Heart left ventricle (tissue), 13 donors: ENCODE measurements around the gene CBLC.

Experiments
- POLR2A ChIP-seq, 2 donors: fragments of 450-650 bp; IDR thresholded peaks; one replicate each; pipeline ENCODE4 v1.6.1; 2017; ENCODE audit warnings: antibody characterized with exemption in 2 of 2, mild to moderate bottlenecking in 2 of 2, moderate library complexity in 2 of 2
- TF ChIP-seq, protein P1 (sequence below), 12 donors: fragments of 200-600 bp; sonication (generic) in 4 of 12; IDR thresholded peaks; one replicate each; pipeline versions ENCODE4 v1.5.0 to v1.8.0; 2018 to 2022; ENCODE audit warnings: antibody characterized with exemption in 12 of 12, mild to moderate bottlenecking in 5 of 12
- donor health status: ischemic (EF 13 %, LVEDD 7.1; RV severe dilation, severe dysfunction).
- donor health status: DM: no; HTN: yes; CAD: no.
- donor health status: DM: no; HTN: no; CAD: no.
- donor health status: ischemic (EF 25% LVEDD 6.9; RV normal size, moderate dysfunction).
- donor health status: ischemic (EF 25% LVEDD 5.7; RV mildly dilated, moderate dysfunction).
- donor health status: ischemic (EF 35%, LVEDD 5.7; RV mildly dilated, moderate dysfunction).
- donor health status: nonischemic (EF 11% LVEDD 7.7; RV severe dilation, severe dysfunction).
- donor health status: DM: yes; HTN: yes; CAD: no.
- donor health status: PGD.
- donor health status: ischemic (EF 29% LVEDD 5.4; RV normal size, mild dysfunction).
- donor health status: nonischemic (EF 23%, LVEDD 6.1; RV moderate dilation, normal function).

DNA sequence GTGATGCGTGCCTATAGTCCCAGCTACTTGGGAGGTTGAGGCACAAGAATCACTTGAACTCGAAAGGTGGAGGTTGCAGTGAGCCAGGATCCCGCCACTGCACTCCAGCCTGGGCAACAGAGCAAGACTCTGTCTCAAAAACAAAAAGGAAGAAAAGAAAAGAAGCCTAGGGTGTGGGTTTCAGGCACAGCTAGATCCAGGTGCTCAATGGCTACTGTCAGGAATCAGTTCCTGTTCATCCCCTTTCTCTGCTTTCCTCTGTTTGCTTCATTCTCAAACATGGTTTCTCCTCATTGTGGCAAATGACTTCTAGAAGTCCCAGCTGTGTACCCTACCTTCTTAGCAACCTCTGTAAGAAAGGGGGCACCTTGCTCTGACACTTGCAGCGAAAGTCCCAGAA, 5.9 kb downstream of the CBLC start:
- TF ChIP-seq, protein P1, sequence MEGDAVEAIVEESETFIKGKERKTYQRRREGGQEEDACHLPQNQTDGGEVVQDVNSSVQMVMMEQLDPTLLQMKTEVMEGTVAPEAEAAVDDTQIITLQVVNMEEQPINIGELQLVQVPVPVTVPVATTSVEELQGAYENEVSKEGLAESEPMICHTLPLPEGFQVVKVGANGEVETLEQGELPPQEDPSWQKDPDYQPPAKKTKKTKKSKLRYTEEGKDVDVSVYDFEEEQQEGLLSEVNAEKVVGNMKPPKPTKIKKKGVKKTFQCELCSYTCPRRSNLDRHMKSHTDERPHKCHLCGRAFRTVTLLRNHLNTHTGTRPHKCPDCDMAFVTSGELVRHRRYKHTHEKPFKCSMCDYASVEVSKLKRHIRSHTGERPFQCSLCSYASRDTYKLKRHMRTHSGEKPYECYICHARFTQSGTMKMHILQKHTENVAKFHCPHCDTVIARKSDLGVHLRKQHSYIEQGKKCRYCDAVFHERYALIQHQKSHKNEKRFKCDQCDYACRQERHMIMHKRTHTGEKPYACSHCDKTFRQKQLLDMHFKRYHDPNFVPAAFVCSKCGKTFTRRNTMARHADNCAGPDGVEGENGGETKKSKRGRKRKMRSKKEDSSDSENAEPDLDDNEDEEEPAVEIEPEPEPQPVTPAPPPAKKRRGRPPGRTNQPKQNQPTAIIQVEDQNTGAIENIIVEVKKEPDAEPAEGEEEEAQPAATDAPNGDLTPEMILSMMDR (IDR thresholded peaks at IDR 0.05): no peak
- no peak for TF ChIP-seq POLR2A (IDR thresholded peaks at IDR 0.05)
